HepG2 (cell line): ENCODE data around the gene REEP6. TPM values are rescaled to one million over a fixed set of nuclear protein-coding genes. Genes with fewer than 3 reads are reported as not detected.
A peak's percentile ranks its signal among the peaks of the same experiment; 100 is the strongest.

Experiments
- CAMTA2 ChIP-seq: sonication (generic); formaldehyde crosslinking; IDR thresholded peaks from 2 replicates; pipeline ENCODE4 v1.4.0; 2020; ENCODE audit warnings: mild to moderate bottlenecking, missing genetic modification reagents, borderline replicate concordance
- ETV5 ChIP-seq: IDR thresholded peaks from 2 replicates; pipeline ENCODE4 v1.6.1; 2018; ENCODE audit warnings: missing biosample characterization, missing genetic modification reagents, inconsistent platforms, borderline replicate concordance
- KDM2A ChIP-seq: sonication (generic); formaldehyde crosslinking; IDR thresholded peaks from 2 replicates; pipeline ENCODE4 v1.4.0; 2020; ENCODE audit warnings: low read depth, missing genetic modification reagents, borderline replicate concordance
- MBNL3 ChIP-seq: fragments of 250-450 bp; sonication (Bioruptor Pico); conservative IDR thresholded peaks from 2 replicates; pipeline ENCODE4 v1.8.0; 2022; ENCODE audit warnings: mild to moderate bottlenecking, inconsistent platforms
- MTF2 ChIP-seq: sonication (generic); formaldehyde crosslinking; IDR thresholded peaks from 2 replicates; pipeline ENCODE4 v1.5.0; 2020; ENCODE audit warnings: missing genetic modification reagents, borderline replicate concordance
- NR3C1 ChIP-seq: sonication (generic); formaldehyde crosslinking; IDR thresholded peaks from 2 replicates; pipeline ENCODE4 v1.4.0; 2020; ENCODE audit warnings: missing genetic modification reagents
- SAP130 ChIP-seq: IDR thresholded peaks from 2 replicates; pipeline ENCODE4 v1.6.1; 2016; ENCODE audit warnings: low read depth
- SNAI1 ChIP-seq: sonication (generic); formaldehyde crosslinking; IDR thresholded peaks from 2 replicates; pipeline ENCODE4 v1.5.0; 2020; ENCODE audit warnings: mild to moderate bottlenecking, missing genetic modification reagents, borderline replicate concordance
- WIZ ChIP-seq: sonication (generic); formaldehyde crosslinking; IDR thresholded peaks from 2 replicates; pipeline ENCODE4 v1.5.1; 2020; ENCODE audit warnings: mild to moderate bottlenecking, missing genetic modification reagents
- ZFP62 ChIP-seq: sonication (generic); formaldehyde crosslinking; IDR thresholded peaks from 2 replicates; pipeline ENCODE4 v1.4.0; 2020; ENCODE audit warnings: missing genetic modification reagents
- ZNF446 ChIP-seq: sonication (generic); formaldehyde crosslinking; IDR thresholded peaks from 2 replicates; pipeline ENCODE4 v1.5.0; 2020; ENCODE audit warnings: mild to moderate bottlenecking, missing genetic modification reagents
- ZNF556 ChIP-seq: sonication (generic); formaldehyde crosslinking; IDR thresholded peaks from 2 replicates; pipeline ENCODE4 v1.4.0; 2020; ENCODE audit warnings: mild to moderate bottlenecking, missing genetic modification reagents, borderline replicate concordance
- ZNF577 ChIP-seq: sonication (generic); formaldehyde crosslinking; IDR thresholded peaks from 2 replicates; pipeline ENCODE4 v1.4.0; 2020; ENCODE audit warnings: mild to moderate bottlenecking, low read depth, missing genetic modification reagents, borderline replicate concordance
- ZNF607 ChIP-seq: sonication (generic); formaldehyde crosslinking; IDR thresholded peaks from 2 replicates; pipeline ENCODE4 v1.5.1; 2020; ENCODE audit warnings: missing genetic modification reagents, mild to moderate bottlenecking, borderline replicate concordance
- ZNF780A ChIP-seq: sonication (generic); formaldehyde crosslinking; IDR thresholded peaks from 2 replicates; pipeline ENCODE4 v1.8.0; 2022; ENCODE audit warnings: mild to moderate bottlenecking, missing genetic modification reagents, moderate library complexity
- ZNF839 ChIP-seq: sonication (generic); formaldehyde crosslinking; IDR thresholded peaks from 2 replicates; pipeline ENCODE4 v1.4.0; 2020; ENCODE audit warnings: missing genetic modification reagents, mild to moderate bottlenecking, borderline replicate concordance
- polyA plus RNA-seq, 8 experiments: library from polyadenylated mRNA; depleted of rRNA in 3 of 8; stranded (reverse) in 7 of 8; unstranded in 1 of 8; fragments of >200 nt; fragmentation: Illumina TruSeq in 4 of 8; extraction: Trizol in 4 of 8; gene quantifications; 2 replicates each; pipeline versions ENCODE4 v1.2.1 to v1.2.3, GENCODE V29; 2011 to 2016; ENCODE audit warnings: low read depth in 4 of 8, missing spikeins in 1 of 8, mixed read lengths in 1 of 8; ENCODE audit not compliant: insufficient read depth in 1 of 8
- total RNA-seq, 5 experiments: library from RNA; depleted of rRNA; stranded (reverse); fragments of >200 nt; fragmentation: Illumina TruSeq; extraction: Trizol; gene quantifications; 2 replicates each; pipeline ENCODE4 v1.2.3, GENCODE V29; 2016; ENCODE audit warnings: low read depth in 1 of 5
- TF ChIP-seq, protein P1 (sequence below): sonication (generic); formaldehyde crosslinking; IDR thresholded peaks from 2 replicates; pipeline ENCODE4 v1.4.0; 2020; ENCODE audit warnings: missing genetic modification reagents, borderline replicate concordance
- TF ChIP-seq, protein P2 (sequence below): IDR thresholded peaks from 2 replicates; pipeline ENCODE4 v1.6.1; 2018; ENCODE audit warnings: missing genetic modification reagents
- TF ChIP-seq, protein P3 (sequence below): IDR thresholded peaks from 2 replicates; pipeline ENCODE4 v1.6.1; 2012; ENCODE audit warnings: inconsistent platforms
- TF ChIP-seq, protein P4 (sequence below): sonication (generic); formaldehyde crosslinking; IDR thresholded peaks from 2 replicates; pipeline ENCODE4 v1.5.0; 2020; ENCODE audit warnings: mild to moderate bottlenecking, missing genetic modification reagents, borderline replicate concordance

Gene REEP6
- total and polyA plus RNA-seq, 2 of the 13 experiments (the other 11 are each of a cell fraction or from before 2014, with no cell fraction given), result 10.0 to 28.8 TPM

DNA sequence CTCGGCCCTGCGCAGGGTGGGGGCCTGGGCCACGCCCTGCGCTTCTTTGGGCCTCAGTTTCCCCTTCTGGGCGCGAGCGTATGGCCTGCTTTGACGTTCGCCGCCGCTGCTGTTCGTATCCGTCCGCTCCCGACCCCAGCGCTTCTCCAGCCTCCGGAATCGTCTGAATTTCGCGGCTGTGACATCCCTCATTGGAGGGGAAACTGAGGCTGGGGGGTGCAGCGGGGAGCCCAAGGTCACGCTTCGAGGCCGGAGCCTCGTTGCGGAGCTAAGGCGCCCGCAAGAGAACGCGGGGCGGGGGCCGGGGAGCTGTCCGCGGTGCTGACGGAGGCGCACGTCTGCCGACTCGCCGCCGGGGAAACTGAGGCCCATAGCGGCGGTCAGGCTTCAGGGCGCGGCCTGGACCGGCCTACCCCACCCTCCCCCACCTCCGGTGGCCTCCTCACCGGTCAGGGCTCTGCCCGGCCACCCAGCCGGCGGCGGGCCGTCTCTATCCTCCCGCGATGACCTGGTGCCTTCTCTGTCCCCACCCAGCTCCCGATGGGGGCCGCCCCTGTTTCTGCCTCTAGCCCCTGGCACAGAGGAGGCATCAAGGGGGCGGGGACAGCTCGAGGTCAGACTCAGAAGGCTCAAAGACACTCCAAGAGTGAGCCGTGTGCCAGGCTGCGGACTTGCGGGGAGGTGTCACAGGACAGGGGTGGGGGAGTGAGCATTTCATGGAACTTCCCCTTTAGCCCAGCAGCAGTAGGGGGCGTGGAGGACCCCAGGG, 44.1 kb upstream of the REEP6 start (continued):
- peak; percentile 25; the same call in 1 of the 2 replicates for TF ChIP-seq CAMTA2
- no peak for TF ChIP-seq ZNF556
- peak; percentile 48; the same call in 1 of the 2 replicates for TF ChIP-seq SNAI1
- TF ChIP-seq ETV5, result no peak
- TF ChIP-seq NR3C1 (CRISPR knock-in tag), result no peak
- TF ChIP-seq ZNF577 (CRISPR knock-in tag), result no peak
- peak; percentile 77 for TF ChIP-seq WIZ (CRISPR knock-in tag)
- TF ChIP-seq KDM2A, result peak; percentile 62; the same call in 1 of the 2 replicates
- no peak for TF ChIP-seq ZFP62 (CRISPR knock-in tag)
- TF ChIP-seq MBNL3 (CRISPR knock-in tag), result no peak
- peak; percentile 69; the same call in 1 of the 2 replicates for TF ChIP-seq MTF2 (CRISPR knock-in tag)
- 0 out of 2 replicates have a peak, but pooled peaks have one; percentile 46 for TF ChIP-seq ZNF607
- TF ChIP-seq, protein P1, sequence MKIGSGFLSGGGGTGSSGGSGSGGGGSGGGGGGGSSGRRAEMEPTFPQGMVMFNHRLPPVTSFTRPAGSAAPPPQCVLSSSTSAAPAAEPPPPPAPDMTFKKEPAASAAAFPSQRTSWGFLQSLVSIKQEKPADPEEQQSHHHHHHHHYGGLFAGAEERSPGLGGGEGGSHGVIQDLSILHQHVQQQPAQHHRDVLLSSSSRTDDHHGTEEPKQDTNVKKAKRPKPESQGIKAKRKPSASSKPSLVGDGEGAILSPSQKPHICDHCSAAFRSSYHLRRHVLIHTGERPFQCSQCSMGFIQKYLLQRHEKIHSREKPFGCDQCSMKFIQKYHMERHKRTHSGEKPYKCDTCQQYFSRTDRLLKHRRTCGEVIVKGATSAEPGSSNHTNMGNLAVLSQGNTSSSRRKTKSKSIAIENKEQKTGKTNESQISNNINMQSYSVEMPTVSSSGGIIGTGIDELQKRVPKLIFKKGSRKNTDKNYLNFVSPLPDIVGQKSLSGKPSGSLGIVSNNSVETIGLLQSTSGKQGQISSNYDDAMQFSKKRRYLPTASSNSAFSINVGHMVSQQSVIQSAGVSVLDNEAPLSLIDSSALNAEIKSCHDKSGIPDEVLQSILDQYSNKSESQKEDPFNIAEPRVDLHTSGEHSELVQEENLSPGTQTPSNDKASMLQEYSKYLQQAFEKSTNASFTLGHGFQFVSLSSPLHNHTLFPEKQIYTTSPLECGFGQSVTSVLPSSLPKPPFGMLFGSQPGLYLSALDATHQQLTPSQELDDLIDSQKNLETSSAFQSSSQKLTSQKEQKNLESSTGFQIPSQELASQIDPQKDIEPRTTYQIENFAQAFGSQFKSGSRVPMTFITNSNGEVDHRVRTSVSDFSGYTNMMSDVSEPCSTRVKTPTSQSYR, result 0 out of 2 replicates have a peak, but pooled peaks have one; percentile 23
- 0 out of 2 replicates have a peak, but pooled peaks have one; percentile 68 for TF ChIP-seq ZNF446
- TF ChIP-seq, protein P2, sequence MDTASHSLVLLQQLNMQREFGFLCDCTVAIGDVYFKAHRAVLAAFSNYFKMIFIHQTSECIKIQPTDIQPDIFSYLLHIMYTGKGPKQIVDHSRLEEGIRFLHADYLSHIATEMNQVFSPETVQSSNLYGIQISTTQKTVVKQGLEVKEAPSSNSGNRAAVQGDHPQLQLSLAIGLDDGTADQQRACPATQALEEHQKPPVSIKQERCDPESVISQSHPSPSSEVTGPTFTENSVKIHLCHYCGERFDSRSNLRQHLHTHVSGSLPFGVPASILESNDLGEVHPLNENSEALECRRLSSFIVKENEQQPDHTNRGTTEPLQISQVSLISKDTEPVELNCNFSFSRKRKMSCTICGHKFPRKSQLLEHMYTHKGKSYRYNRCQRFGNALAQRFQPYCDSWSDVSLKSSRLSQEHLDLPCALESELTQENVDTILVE (CRISPR knock-in tag), result no peak
- TF ChIP-seq, protein P3, sequence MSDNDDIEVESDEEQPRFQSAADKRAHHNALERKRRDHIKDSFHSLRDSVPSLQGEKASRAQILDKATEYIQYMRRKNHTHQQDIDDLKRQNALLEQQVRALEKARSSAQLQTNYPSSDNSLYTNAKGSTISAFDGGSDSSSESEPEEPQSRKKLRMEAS, result no peak
- no peak for TF ChIP-seq ZNF839
- no peak for TF ChIP-seq ZNF780A (CRISPR knock-in tag)
- TF ChIP-seq, protein P4, sequence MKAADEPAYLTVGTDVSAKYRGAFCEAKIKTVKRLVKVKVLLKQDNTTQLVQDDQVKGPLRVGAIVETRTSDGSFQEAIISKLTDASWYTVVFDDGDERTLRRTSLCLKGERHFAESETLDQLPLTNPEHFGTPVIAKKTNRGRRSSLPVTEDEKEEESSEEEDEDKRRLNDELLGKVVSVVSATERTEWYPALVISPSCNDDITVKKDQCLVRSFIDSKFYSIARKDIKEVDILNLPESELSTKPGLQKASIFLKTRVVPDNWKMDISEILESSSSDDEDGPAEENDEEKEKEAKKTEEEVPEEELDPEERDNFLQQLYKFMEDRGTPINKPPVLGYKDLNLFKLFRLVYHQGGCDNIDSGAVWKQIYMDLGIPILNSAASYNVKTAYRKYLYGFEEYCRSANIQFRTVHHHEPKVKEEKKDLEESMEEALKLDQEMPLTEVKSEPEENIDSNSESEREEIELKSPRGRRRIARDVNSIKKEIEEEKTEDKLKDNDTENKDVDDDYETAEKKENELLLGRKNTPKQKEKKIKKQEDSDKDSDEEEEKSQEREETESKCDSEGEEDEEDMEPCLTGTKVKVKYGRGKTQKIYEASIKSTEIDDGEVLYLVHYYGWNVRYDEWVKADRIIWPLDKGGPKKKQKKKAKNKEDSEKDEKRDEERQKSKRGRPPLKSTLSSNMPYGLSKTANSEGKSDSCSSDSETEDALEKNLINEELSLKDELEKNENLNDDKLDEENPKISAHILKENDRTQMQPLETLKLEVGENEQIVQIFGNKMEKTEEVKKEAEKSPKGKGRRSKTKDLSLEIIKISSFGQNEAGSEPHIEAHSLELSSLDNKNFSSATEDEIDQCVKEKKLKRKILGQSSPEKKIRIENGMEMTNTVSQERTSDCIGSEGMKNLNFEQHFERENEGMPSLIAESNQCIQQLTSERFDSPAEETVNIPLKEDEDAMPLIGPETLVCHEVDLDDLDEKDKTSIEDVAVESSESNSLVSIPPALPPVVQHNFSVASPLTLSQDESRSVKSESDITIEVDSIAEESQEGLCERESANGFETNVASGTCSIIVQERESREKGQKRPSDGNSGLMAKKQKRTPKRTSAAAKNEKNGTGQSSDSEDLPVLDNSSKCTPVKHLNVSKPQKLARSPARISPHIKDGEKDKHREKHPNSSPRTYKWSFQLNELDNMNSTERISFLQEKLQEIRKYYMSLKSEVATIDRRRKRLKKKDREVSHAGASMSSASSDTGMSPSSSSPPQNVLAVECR (CRISPR knock-in tag), result peak; percentile 56; the same call in 1 of the 2 replicates
- peak; percentile 67 for TF ChIP-seq SAP130
